Astrocyte of the spinal cord (primary cell): ENCODE measurements around the gene BPIFB3.
A peak's percentile ranks its signal among the peaks of the same experiment; 100 is the strongest.

ENCODE experiments used
- DNase-seq: peaks from one replicate; pipeline ENCODE4 v3.0.0; 2011; ENCODE audit warnings: low read depth, low spot score
- H3K4me3 ChIP-seq: 2 replicates; pipeline ENCODE4 v1.5.1; 2011; ENCODE audit warnings: low read depth, mild to moderate bottlenecking, low read length, moderate library complexity
- CTCF ChIP-seq: IDR thresholded peaks from 2 replicates; pipeline ENCODE4 v1.5.1; 2012; ENCODE audit warnings: low read depth, mild to moderate bottlenecking, low read length, inconsistent platforms
- in situ Hi-C: cut with HindIII; loops from 2 replicates; pipeline ENCODE4 v1.10.0; 2017; ENCODE audit warnings: low sequenced_read_pairs

Gene BPIFB3

DNA sequence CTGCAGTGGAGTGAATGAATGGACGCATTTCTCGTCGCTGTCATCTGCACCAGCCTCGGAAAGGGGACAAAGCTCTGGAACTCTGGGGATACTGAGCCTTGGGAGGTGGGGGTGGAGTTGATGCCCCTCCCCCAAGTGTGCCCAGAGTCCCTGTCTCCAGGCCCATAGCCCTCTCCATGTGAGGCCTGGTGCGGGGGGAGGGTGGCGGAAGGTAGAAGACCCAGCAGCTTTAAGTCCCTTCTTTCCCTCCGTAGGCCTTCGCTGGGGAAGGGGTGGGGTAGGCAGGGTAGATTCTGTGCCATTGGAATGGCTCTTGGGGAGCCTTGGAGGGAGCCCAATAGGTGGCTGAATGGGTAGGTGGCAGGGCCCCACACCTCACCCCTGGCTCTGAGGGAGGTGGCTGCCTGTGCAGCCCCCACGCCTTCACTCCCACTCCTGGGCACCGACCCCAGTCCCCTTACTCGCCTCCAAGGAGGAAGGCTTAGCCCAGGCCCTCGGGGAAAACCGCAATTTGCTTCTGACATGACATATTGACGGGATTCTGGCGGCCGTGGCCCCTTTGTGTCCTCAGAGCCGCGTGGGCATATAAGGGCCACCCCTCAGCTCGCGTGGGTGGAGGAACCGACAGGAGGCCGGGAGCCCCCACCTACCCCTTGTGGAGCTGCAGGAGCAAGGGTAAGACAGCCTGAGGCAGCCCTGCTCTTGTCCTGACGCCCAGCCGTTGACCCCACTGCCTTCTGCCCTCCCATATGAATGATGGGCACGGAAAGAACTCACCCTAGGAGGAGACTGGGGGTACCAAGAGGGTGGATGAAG is at the start of gene BPIFB3:
TSS of gene BPIFB3 (plus strand) at position 613 of the 816 bp plus-strand sequence. CDS start 1,533 bp downstream, outside the sequence.
- in situ Hi-C loops, result no loop called here
- no peak for TF ChIP-seq CTCF
- no peak for DNase-seq
- H3K4me3 ChIP-seq, result no peak within 1 kb of the TSS

GRCh38 chr20:33004141-33004751 is 49.5 kb upstream of the BPIFB3 start, which contains the start of gene SUN5:
SUN5 (minus strand) TSS chr20:33004433; CDS start chr20:33004340, 93 bp downstream.
- in situ Hi-C loops, result no loop called here
- H3K4me3 ChIP-seq, result no peak within 1 kb of the TSS
- no peak for TF ChIP-seq CTCF
- DNase-seq, result no peak

DNA sequence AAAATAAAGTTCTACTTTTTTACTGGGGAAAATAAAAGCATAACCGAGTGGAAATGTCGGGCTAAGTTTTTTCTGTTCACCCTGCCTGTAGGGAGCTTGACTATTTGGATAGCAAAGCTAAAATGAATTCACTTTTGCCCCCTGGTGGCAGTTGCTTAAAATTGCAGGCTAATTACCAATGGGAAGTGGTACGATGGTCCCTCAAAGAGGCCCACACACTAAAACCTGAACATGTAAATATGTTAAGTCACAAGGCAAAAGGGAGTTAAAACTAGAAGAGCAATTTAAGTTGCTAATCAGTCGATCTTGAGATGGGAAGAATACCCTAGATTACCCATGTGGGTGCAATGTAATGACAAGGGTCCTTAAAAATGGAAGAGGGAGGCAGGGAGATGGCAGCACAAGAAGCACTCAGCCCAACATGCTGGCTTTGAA is 48.6 kb upstream of the BPIFB3 start:
- no peak overlapping the region for H3K4me3 ChIP-seq
- DNase-seq, result peak; percentile 3
- in situ Hi-C loops, result no loop called here
- TF ChIP-seq CTCF, result peak; percentile 23

- TF ChIP-seq CTCF, result no peak
- DNase-seq, result no peak
- in situ Hi-C loops, result no loop called here
- no peak overlapping the region for H3K4me3 ChIP-seq
Measured at GRCh38 chr20:33005908-33006775, 47.6 kb upstream of the BPIFB3 start.

DNA sequence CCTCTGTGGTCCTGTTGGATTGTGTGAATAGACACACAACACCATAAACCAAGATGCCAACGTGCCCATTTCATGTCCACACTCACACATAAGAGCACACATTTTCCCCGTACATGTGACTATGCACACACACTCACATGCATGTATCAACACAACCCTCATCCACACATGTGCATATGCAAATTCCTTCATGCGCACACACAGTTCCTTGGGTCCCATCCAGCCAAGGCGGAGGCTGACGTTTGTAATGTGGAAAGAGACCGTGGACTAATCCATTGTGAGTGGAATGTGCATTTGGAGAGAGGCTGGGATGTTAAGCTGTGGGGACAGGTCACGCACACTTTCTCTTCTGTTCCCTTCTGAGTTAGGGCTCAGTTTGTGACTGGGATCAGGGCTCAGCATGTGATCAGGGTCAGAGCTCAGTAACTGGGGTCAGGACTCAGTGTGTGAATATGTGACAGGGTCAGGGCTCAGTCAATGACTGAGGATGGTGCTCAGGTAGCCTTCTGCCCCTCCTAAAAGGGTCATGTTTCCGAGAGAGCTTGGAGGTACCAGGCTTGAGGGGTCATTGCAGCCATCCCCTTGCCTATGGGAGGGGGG is 46.8 kb upstream of the BPIFB3 start:
- no peak for TF ChIP-seq CTCF
- in situ Hi-C loops, result no loop called here
- H3K4me3 ChIP-seq, result no peak overlapping the region
- no peak for DNase-seq
